Right lobe of liver (tissue), 6 donors: ENCODE data around the gene BTBD17. TPM values are rescaled to one million over a fixed set of nuclear protein-coding genes. Genes with fewer than 3 reads are reported as not detected.

ENCODE experiments used
- ATAC-seq, 4 donors: fragments of 200-7000 bp; cut with Tn5 transposase; one replicate each; pipeline ENCODE4 v1.9.1; 2020; ENCODE audit warnings: mild to moderate bottlenecking in 4 of 4, moderate library complexity in 4 of 4
- DNase-seq, 3 donors: peaks; one replicate each; pipeline ENCODE4 v3.0.0-alpha.2; 2020
- H3K27ac ChIP-seq, 3 donors: fragments of 200-600 bp; one replicate each; pipeline ENCODE4 v1.8.0; 2022
- H3K27me3 ChIP-seq, 2 donors: fragments of 200-600 bp; one replicate each; pipeline ENCODE4 v1.8.0; 2022
- H3K36me3 ChIP-seq, 4 donors: fragments of 200-600 bp; sonication (generic) in 1 of 4; one replicate each; pipeline versions ENCODE4 v1.5.1 to v1.8.0; 2017 to 2022; ENCODE audit warnings: control low read depth in 1 of 4
- H3K4me1 ChIP-seq, 4 donors: fragments of 200-600 bp; sonication (generic) in 1 of 4; one replicate each; pipeline versions ENCODE4 v1.5.1 to v1.8.0; 2017 to 2022; ENCODE audit warnings: control low read depth in 1 of 4
- H3K4me3 ChIP-seq, 3 donors: fragments of 200-600 bp; one replicate each; pipeline ENCODE4 v1.8.0; 2022
- H3K9me3 ChIP-seq, 4 donors: fragments of 200-600 bp; sonication (generic) in 1 of 4; one replicate each; pipeline versions ENCODE4 v1.5.1 to v1.8.0; 2017 to 2022; ENCODE audit warnings: control low read depth in 1 of 4
- POLR2A ChIP-seq: fragments of 450-650 bp; IDR thresholded peaks from one replicate; pipeline ENCODE4 v1.6.1; 2017; ENCODE audit warnings: antibody characterized with exemption, mild to moderate bottlenecking
- WGBS: methylation state at CpG from one replicate; pipeline ENCODE4 v1.1.6; 2018; ENCODE audit warnings: low coverage, low lambda C conversion rate; ENCODE audit not compliant: insufficient coverage; ENCODE audit errors: missing lambda C conversion rate; 5-methylcytosine and 5-hydroxymethylcytosine counted together
- intact Hi-C, 2 donors: fragments of 100-400 bp; cut with DNase I; formaldehyde crosslinking; loops; one replicate each; pipeline versions ENCODE4 v1.11.2 to v1.14.1; 2022
- total RNA-seq, 6 experiments: library from RNA; depleted of rRNA in 2 of 6; stranded (reverse); fragments of >200 nt in 2 of 6; fragmentation: NEBNext Ultra II Directional in 3 of 6; extraction: Animal tissue kit (Norgen Biotek cat#: 25700) in 3 of 6; gene quantifications; one replicate each; pipeline versions ENCODE4 v1.1.0 to v1.2.4, GENCODE V29; 2016 to 2023
- TF ChIP-seq, protein P1 (sequence below), 4 donors: fragments of 200-600 bp in 3 of 4; fragments of 450-650 bp in 1 of 4; IDR thresholded peaks; one replicate each; pipeline versions ENCODE4 v1.5.1 to v1.8.0; 2016 to 2022; ENCODE audit warnings: antibody characterized with exemption in 4 of 4, mild to moderate bottlenecking in 2 of 4
- donor health status: DM: no; HTN: yes; CAD: no.
- donor health status: DM: no; HTN: no; CAD: no.
- donor health status: DM: no; HTN: no; CAD: no.
- donor health status: DM: no; HTN: yes; CAD: no.
- donor health status: DM: no; HTN: yes; CAD: no.

The BTBD17 gene
- total RNA-seq, 6 experiments from 2014 or later: not detected

DNA sequence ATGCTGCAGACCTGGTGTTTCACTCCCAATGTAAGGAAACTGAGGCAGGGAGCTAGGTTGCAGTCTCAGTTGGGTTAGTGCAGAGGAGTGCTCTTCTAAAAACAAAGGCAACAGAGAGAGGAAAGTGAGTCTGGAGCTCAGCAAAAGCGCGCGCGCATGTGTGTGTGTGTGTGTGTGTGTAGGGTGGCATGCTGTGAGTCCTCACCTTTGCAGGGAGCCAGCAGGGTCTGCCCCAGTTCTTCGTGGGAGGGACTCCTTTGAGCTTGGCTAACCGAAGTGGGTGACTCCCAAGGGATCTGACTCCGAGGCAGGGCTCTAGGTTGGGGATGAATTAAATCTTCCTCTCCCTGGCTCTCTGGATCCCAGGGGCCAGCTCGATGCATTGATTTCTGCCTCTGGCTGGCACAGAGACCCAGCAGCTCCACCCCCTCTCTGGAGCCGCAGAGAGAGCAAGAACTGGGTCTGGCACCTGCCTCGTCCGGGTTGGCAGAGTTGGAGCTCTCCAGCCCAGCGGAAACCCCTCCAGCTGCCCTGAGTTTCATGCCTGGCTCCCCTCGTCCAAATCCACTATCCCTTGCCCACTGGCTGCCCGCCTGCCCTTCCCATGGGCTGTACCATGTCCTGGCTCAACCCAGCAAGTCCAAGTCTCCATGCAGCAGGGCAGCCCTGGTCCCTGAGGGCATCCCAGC lies 1.3 kb upstream of the BTBD17 start:
- Histone ChIP-seq H3K36me3 (no peaks in the 10 kb centered on the region), H3K4me1 (no peaks in the 10 kb centered on the region), H3K4me3 (no peak overlapping the region), H3K27me3 (no peaks in the 10 kb centered on the region), H3K27ac (no peak overlapping the region), H3K9me3 (no peaks in the 10 kb centered on the region)
- ATAC-seq (no peak), DNase-seq (peak in 1 of 3 donors; percentile 38)
- 82% methylated on average over 4 of the region's 14 CpGs for WGBS
- TF ChIP-seq, protein P1, sequence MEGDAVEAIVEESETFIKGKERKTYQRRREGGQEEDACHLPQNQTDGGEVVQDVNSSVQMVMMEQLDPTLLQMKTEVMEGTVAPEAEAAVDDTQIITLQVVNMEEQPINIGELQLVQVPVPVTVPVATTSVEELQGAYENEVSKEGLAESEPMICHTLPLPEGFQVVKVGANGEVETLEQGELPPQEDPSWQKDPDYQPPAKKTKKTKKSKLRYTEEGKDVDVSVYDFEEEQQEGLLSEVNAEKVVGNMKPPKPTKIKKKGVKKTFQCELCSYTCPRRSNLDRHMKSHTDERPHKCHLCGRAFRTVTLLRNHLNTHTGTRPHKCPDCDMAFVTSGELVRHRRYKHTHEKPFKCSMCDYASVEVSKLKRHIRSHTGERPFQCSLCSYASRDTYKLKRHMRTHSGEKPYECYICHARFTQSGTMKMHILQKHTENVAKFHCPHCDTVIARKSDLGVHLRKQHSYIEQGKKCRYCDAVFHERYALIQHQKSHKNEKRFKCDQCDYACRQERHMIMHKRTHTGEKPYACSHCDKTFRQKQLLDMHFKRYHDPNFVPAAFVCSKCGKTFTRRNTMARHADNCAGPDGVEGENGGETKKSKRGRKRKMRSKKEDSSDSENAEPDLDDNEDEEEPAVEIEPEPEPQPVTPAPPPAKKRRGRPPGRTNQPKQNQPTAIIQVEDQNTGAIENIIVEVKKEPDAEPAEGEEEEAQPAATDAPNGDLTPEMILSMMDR (IDR thresholded peaks at IDR 0.05): no peak
- no peak for TF ChIP-seq POLR2A
- intact Hi-C loops: loop anchor here in 1 of 2 donors (10.0 kb wide), 1 partner anchor 58 kb away; no protein-coding TSS in a partner anchor

DNA sequence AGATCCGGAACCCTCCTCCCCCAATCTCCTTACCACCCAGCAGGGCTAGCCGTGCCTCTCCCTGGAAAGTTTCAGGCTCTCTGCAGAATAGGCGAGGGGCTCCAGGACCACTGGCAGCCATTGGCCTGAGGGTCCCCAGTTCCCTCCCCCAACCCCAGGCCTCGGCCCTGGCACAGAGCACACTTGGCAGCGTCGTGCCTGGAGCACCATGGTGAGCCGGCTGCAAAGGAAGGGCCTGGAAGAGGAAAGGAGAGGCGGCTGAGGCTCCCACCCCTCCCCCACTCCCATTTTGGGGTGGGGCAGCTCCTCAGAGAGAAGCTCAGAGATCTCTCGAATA lies 369 bp upstream of the BTBD17 start:
- no peak for TF ChIP-seq POLR2A
- TF ChIP-seq, protein P1 (IDR thresholded peaks at IDR 0.05): no peak
- peaks cover 0 to 8% of the 10 kb centered on the region in 2 donors for H3K27me3 ChIP-seq
- no peak overlapping the region for H3K27ac ChIP-seq
- no peak for DNase-seq
- no peaks in the 10 kb centered on the region for H3K9me3 ChIP-seq
- 7% methylated on average over 3 of the region's 9 CpGs for WGBS
- intact Hi-C loops: loop anchor here in 1 of 2 donors (10.0 kb wide), 1 partner anchor 57 kb away; no protein-coding TSS in a partner anchor
- no peak for ATAC-seq
- no peaks in the 10 kb centered on the region for H3K4me1 ChIP-seq
- no peak overlapping the region for H3K4me3 ChIP-seq
- H3K36me3 ChIP-seq: no peaks in the 10 kb centered on the region

DNA sequence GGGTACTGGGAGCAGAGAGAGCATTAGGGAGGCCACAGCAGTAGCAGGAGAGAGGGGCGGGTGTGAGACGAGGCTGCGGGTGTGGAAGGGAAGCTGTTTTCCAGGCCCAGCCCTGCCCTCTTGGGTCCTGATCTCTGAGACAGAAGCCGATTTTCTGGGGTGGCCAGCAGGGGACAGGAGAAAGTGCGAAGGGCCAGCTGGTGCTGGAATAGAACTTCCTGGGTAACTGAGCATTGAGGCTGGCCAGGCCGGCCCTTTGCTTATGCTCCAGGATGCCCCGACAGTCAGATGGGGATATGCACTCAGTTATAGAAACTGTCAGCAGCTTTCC lies 804 bp downstream of the BTBD17 start:
- ATAC-seq (no peak), DNase-seq (no peak)
- WGBS: 70% methylated on average over 3 of the region's 7 CpGs
- Histone ChIP-seq H3K27ac (no peak overlapping the region), H3K27me3 (peaks cover 0 to 8% of the 10 kb centered on the region in 2 donors), H3K4me3 (no peak overlapping the region), H3K4me1 (no peaks in the 10 kb centered on the region), H3K36me3 (no peaks in the 10 kb centered on the region), H3K9me3 (no peaks in the 10 kb centered on the region)
- intact Hi-C loops: loop anchor here in 1 of 2 donors (10.0 kb wide), 1 partner anchor 56 kb away; no protein-coding TSS in a partner anchor
- TF ChIP-seq, protein P1 (IDR thresholded peaks at IDR 0.05): no peak
- no peak for TF ChIP-seq POLR2A

DNA sequence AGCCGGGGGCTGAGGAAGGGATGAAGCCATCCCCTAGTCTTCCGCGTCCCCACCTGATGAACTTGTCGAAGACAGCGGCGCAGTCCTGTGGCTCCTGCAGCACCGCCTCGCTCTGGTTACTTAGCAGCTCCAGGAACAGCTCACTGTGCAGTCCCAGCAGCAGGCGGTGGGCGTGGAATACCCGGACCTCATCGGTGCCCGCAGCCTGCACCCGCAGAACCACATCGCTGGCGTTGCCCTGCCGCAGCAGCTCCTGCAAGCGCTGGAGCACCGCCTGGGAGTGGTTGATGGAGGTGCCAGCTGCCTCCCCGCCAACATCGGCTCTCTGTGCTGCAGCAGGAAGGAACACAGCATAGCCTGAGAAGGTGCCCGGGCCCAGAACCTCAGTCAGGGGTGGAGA lies 1.8 kb downstream of the BTBD17 start:
- Histone ChIP-seq H3K36me3 (no peaks in the 10 kb centered on the region), H3K4me1 (no peaks in the 10 kb centered on the region), H3K9me3 (no peaks in the 10 kb centered on the region), H3K27me3 (peaks cover 0 to 8% of the 10 kb centered on the region in 2 donors), H3K27ac (no peak overlapping the region), H3K4me3 (no peak overlapping the region)
- DNase-seq (no peak), ATAC-seq (no peak)
- TF ChIP-seq, protein P1 (IDR thresholded peaks at IDR 0.05): no peak
- no peak for TF ChIP-seq POLR2A
- intact Hi-C loops: loop anchor here in 1 of 2 donors (10.0 kb wide), 1 partner anchor 55 kb away; no protein-coding TSS in a partner anchor
- no CpG with 5 or more reads among the region's 22 CpGs for WGBS
